NB4 (cell line): Measurements from ENCODE around the gene CAND2.

ENCODE experiments used
- DNase-seq: peaks from one replicate; pipeline ENCODE4 v3.0.0; 2010; ENCODE audit warnings: low read depth
- H3K4me3 ChIP-seq: one replicate; pipeline ENCODE4 v1.5.1; 2011; ENCODE audit warnings: mild to moderate bottlenecking, low read depth, low read length, moderate library complexity
- MYC ChIP-seq: IDR thresholded peaks from 2 replicates; pipeline ENCODE4 v1.6.1; 2011; ENCODE audit warnings: low read depth, low read length
- POLR2A ChIP-seq: IDR thresholded peaks from 2 replicates; pipeline ENCODE4 v1.6.1; 2011; ENCODE audit warnings: mild to moderate bottlenecking; ENCODE audit not compliant: insufficient read length; ENCODE audit errors: extremely low read depth
- TF ChIP-seq, protein P1 (sequence below): IDR thresholded peaks from 2 replicates; pipeline ENCODE4 v1.6.1; 2011; ENCODE audit warnings: low read depth, low read length
- TF ChIP-seq, protein P2 (sequence below): IDR thresholded peaks from one replicate; pipeline ENCODE4 v1.5.1; 2012; ENCODE audit warnings: low read depth, low read length

CAND2 gene

DNA sequence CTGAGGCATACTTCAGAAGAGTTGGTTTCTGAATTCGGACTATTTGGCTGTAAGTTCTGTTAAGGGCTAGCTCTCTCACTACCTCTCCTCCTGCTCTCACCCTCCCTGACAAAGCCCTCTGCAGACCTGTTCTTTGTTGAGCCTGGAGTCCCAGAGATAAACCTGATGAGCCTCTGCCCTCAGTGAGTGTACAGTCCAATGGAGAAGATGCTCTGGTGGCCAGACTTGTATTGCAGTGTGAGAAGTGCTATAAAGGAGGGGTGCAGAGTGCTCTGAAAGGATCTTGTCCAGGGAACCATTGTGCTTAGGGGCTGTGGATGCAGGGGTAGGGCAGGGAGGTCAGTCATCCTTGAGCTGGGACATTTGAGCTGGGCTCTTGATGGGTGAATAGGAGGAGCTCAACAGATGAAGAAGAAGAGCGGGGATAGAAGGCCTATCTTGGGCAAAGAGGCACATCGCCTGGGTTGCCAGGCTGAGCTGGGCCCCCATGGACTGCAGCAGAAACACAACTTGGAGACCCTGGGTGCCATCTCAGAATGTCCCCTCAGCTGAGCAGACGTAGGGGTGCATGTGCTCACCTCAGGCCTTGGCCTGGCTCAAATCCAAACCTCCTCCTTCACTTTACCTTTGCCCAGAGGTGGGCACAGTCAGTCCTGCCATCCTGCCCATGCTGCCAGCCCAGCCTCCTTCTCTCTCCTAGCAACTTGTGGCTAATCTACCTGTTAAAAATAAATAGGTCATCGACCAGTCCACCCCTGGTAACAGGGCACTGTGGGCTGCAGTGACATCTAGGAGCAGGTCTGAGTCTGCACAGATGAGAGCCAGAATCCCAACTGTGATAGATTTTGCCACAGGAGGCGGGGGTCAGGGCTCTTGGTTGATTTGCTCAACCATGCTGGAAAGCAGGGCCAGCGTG lies 3.3 kb downstream of the CAND2 start:
- TF ChIP-seq, protein P1, sequence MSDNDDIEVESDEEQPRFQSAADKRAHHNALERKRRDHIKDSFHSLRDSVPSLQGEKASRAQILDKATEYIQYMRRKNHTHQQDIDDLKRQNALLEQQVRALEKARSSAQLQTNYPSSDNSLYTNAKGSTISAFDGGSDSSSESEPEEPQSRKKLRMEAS, result no peak
- TF ChIP-seq, protein P2, sequence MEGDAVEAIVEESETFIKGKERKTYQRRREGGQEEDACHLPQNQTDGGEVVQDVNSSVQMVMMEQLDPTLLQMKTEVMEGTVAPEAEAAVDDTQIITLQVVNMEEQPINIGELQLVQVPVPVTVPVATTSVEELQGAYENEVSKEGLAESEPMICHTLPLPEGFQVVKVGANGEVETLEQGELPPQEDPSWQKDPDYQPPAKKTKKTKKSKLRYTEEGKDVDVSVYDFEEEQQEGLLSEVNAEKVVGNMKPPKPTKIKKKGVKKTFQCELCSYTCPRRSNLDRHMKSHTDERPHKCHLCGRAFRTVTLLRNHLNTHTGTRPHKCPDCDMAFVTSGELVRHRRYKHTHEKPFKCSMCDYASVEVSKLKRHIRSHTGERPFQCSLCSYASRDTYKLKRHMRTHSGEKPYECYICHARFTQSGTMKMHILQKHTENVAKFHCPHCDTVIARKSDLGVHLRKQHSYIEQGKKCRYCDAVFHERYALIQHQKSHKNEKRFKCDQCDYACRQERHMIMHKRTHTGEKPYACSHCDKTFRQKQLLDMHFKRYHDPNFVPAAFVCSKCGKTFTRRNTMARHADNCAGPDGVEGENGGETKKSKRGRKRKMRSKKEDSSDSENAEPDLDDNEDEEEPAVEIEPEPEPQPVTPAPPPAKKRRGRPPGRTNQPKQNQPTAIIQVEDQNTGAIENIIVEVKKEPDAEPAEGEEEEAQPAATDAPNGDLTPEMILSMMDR, result no peak
- no peak for TF ChIP-seq POLR2A
- no peak for TF ChIP-seq MYC
- no peak overlapping the region for H3K4me3 ChIP-seq
- no peak for DNase-seq

DNA sequence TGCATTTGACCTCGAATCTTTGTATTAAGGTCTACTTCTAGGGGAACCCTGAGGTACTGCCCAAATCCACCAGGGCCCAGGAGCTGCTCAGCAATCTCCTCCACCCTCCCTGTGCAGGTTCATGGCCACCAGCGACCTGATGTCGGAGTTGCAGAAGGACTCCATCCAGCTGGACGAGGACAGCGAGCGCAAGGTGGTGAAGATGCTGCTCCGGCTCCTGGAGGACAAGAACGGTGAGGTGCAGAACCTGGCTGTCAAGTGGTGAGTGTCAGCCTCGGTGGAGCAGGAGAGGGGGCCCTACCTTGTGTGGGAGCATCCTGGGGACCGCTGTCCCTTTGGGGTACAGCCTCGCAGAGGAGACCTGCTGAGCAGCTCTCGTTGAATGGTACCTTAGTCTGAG lies 6.9 kb downstream of the CAND2 start:
- DNase-seq, result no peak
- TF ChIP-seq, protein P1, result no peak
- no peak for TF ChIP-seq POLR2A
- TF ChIP-seq MYC, result no peak
- TF ChIP-seq, protein P2, result no peak
- no peak overlapping the region for H3K4me3 ChIP-seq

DNA sequence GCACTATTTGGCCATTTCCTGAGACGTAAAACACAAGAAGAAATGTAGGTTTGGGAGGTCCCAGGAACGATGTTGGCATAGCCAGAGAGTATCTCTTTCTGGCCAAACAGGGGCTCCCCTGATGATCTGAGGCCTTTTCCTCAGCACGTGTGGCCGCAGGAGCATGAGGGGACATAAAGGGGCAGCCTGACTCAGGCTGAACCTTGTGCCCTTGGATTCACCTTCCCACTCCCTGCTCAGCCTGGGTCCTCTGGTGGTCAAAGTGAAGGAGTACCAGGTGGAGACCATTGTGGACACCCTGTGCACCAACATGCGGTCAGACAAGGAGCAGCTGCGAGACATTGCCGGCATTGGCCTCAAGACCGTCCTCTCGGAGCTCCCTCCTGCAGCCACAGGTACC lies 10.6 kb downstream of the CAND2 start:
- TF ChIP-seq MYC, result no peak
- no peak overlapping the region for H3K4me3 ChIP-seq
- no peak for DNase-seq

DNA sequence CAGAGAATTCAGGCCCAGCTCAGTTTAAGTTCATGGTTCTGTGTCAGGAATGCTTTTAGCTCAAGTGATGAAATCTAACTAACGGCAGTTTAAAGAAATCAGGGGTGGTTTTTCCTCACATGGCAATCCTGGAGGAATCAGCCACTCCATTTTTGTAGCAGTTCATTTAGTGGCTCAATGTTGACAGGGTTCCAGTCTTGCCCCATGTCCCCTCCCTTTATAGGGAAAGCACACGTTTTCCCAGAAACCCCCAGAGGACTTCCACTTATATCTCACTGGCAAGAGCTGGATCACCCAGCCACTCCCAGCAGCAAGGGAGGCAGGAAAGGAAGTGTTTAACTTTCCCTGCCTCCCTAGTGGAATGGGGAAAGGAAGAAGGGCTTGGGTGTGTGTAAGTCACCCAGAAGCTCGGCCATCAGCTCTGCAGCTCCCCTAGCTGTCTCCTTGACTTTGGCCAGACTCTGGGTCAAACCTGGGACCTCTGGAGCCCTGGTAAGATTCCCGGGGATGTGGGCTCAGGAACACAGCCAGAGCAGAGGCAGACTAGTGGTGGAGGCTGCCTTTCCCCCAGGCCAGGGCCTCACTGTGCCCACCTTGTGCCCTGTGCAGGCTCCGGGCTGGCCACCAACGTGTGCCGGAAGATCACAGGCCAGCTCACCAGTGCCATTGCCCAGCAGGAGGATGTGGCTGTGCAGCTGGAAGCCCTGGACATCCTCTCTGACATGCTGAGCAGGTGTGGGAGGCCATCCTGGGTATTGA lies 11.3 kb downstream of the CAND2 start:
- TF ChIP-seq, protein P2, result no peak
- TF ChIP-seq MYC, result no peak
- TF ChIP-seq, protein P1, result no peak
- no peak for TF ChIP-seq POLR2A
- no peak for DNase-seq
- H3K4me3 ChIP-seq, result no peak overlapping the region

DNA sequence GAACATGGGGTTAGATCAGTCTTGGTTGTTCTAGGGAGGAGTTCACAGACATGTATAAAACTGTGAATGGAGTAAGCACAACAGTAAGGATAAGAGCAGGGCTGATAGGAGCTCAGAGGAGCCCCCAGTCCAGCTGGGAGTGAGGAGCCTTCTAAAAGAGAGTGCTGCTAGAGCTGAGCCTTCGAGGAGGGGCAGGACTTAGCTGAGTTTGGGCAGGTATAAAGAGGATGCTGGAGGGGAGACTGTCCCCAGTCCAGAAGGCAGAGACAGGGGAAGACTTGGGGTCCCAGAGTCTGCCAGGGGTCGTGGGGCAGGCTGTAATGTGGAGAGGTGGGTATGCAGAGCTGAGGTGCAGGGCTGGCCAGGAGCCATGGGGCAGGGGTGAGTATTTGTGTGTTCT lies 12.1 kb downstream of the CAND2 start:
- DNase-seq, result no peak
- TF ChIP-seq, protein P2, result no peak
- TF ChIP-seq MYC (no peak), POLR2A (no peak)
- TF ChIP-seq, protein P1, result no peak
- no peak overlapping the region for H3K4me3 ChIP-seq

DNA sequence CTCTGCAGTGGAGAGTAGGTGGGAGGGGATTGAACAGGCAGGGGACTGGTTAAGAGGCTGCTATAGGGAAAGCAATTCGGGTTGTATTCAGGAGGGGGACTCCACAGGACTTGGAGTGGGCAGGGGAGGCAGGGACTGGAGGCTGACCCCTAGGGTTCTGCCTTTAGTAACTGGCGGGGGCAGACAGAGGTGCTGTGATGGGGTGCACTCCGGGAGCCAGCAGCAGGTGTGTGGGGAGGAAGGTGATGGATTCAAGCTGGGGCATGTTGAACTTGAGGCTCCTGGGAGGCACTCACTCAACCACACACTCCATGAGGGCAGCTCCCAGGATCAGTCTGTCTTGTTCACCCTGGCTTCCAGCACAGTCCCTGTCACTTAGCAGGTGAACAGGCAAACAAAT lies 12.5 kb downstream of the CAND2 start:
- DNase-seq, result no peak
- TF ChIP-seq, protein P1, result no peak
- TF ChIP-seq MYC, result no peak
- no peak overlapping the region for H3K4me3 ChIP-seq
